Mammary epithelial cell (primary cell): ENCODE results near the gene PSPH.

ENCODE experiments used
- EZH2 ChIP-seq: IDR thresholded peaks from 2 replicates; pipeline ENCODE4 v1.6.1; 2012; ENCODE audit warnings: low read length, inconsistent platforms, borderline replicate concordance
- TF ChIP-seq, protein P1 (sequence below), 2 donors: IDR thresholded peaks in 1 of 2; conservative IDR thresholded peaks in 1 of 2; 2 replicates each; pipeline ENCODE4 v1.5.1; 2011 to 2012; ENCODE audit warnings: inconsistent platforms in 2 of 2, low read length in 2 of 2, mild to moderate bottlenecking in 2 of 2, control low read depth in 1 of 2, low read depth in 1 of 2; ENCODE audit not compliant: insufficient read depth in 1 of 2; ENCODE audit errors: extremely low read depth in 1 of 2

- TF ChIP-seq, protein P1, sequence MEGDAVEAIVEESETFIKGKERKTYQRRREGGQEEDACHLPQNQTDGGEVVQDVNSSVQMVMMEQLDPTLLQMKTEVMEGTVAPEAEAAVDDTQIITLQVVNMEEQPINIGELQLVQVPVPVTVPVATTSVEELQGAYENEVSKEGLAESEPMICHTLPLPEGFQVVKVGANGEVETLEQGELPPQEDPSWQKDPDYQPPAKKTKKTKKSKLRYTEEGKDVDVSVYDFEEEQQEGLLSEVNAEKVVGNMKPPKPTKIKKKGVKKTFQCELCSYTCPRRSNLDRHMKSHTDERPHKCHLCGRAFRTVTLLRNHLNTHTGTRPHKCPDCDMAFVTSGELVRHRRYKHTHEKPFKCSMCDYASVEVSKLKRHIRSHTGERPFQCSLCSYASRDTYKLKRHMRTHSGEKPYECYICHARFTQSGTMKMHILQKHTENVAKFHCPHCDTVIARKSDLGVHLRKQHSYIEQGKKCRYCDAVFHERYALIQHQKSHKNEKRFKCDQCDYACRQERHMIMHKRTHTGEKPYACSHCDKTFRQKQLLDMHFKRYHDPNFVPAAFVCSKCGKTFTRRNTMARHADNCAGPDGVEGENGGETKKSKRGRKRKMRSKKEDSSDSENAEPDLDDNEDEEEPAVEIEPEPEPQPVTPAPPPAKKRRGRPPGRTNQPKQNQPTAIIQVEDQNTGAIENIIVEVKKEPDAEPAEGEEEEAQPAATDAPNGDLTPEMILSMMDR (conservative IDR thresholded peaks at IDR 0.05 in 1 of 2, IDR thresholded peaks at IDR 0.05 in 1 of 2; ENCODE audit: extremely low read depth in 1 of 2, insufficient read depth in 1 of 2, low read depth in 1 of 2, low read length in 2 of 2) = no peak
- TF ChIP-seq EZH2 = no peak
Observed at GRCh38 chr7:56051053-56051338, 248 bp downstream of the PSPH start.
